HepG2 (cell line): ENCODE results near the gene SEC61B.

Experiments used
- CBX5 ChIP-seq: sonication (generic); formaldehyde crosslinking; IDR thresholded peaks from 2 replicates; pipeline ENCODE4 v1.4.0; 2020; ENCODE audit warnings: missing genetic modification reagents, borderline replicate concordance
- CTCF ChIP-seq: sonication (generic); formaldehyde crosslinking; IDR thresholded peaks from 2 replicates; pipeline ENCODE4 v1.5.0; 2020; ENCODE audit warnings: mild to moderate bottlenecking, missing genetic modification reagents, moderate library complexity
- DMAP1 ChIP-seq: IDR thresholded peaks from 2 replicates; pipeline ENCODE4 v1.6.1; 2016
- EZH2 ChIP-seq: conservative IDR thresholded peaks from 2 replicates; pipeline ENCODE4 v1.6.1; 2012; ENCODE audit warnings: mild to moderate bottlenecking, low read depth, low read length, moderate library complexity
- FOXM1 ChIP-seq: sonication (generic); formaldehyde crosslinking; IDR thresholded peaks from 2 replicates; pipeline ENCODE4 v1.5.0; 2020; ENCODE audit warnings: missing genetic modification reagents
- IKZF1 ChIP-seq: fragments of 450-650 bp; IDR thresholded peaks from 2 replicates; pipeline ENCODE4 v1.7.1; 2016
- JUND ChIP-seq: sonication (generic); formaldehyde crosslinking; IDR thresholded peaks from 2 replicates; pipeline ENCODE4 v1.8.0; 2022; ENCODE audit warnings: mild to moderate bottlenecking, missing genetic modification reagents
- KDM5B ChIP-seq: sonication (generic); formaldehyde crosslinking; IDR thresholded peaks from 2 replicates; pipeline ENCODE4 v1.4.0; 2020; ENCODE audit warnings: missing genetic modification reagents, mild to moderate bottlenecking, borderline replicate concordance
- NR1H2 ChIP-seq: sonication (generic); formaldehyde crosslinking; IDR thresholded peaks from 2 replicates; pipeline ENCODE4 v1.8.1; 2022; ENCODE audit warnings: low read depth, missing genetic modification reagents, borderline replicate concordance
- POLR2AphosphoS5 ChIP-seq: IDR thresholded peaks from 2 replicates; pipeline ENCODE4 v1.6.1; 2012; ENCODE audit warnings: low read depth, low read length
- SMC3 ChIP-seq: IDR thresholded peaks from 2 replicates; pipeline ENCODE4 v1.6.1; 2011; ENCODE audit warnings: low read length, improper control_type of control experiment
- TCF12 ChIP-seq, 2 experiments: fragments of 450-650 bp in 1 of 2; sonication (generic) in 1 of 2; formaldehyde crosslinking in 1 of 2; IDR thresholded peaks; 2 replicates each; pipeline versions ENCODE4 v1.6.1 to v1.8.0; 2017 to 2022; ENCODE audit warnings: antibody characterized with exemption in 1 of 2, mild to moderate bottlenecking in 1 of 2, missing genetic modification reagents in 1 of 2, moderate library complexity in 1 of 2
- ZNF263 ChIP-seq: sonication (generic); formaldehyde crosslinking; IDR thresholded peaks from 2 replicates; pipeline ENCODE4 v1.4.0; 2020; ENCODE audit warnings: missing genetic modification reagents

- no peak for TF ChIP-seq DMAP1 (CRISPR knock-in tag)
- TF ChIP-seq EZH2 = no peak
- no peak for TF ChIP-seq TCF12 (IDR thresholded peaks at IDR 0.05)
- no peak for TF ChIP-seq TCF12 (CRISPR knock-in tag; IDR thresholded peaks at IDR 0.05)
- TF ChIP-seq NR1H2 (CRISPR knock-in tag) = no peak
- TF ChIP-seq ZNF263 (CRISPR knock-in tag) = no peak
- TF ChIP-seq FOXM1 (CRISPR knock-in tag) = no peak
- no peak for TF ChIP-seq POLR2AphosphoS5
- TF ChIP-seq JUND (CRISPR knock-in tag) = no peak
- no peak for TF ChIP-seq CBX5 (CRISPR knock-in tag)
- no peak for TF ChIP-seq KDM5B (CRISPR knock-in tag)
- TF ChIP-seq SMC3 = no peak
- TF ChIP-seq CTCF (CRISPR knock-in tag) = no peak
- TF ChIP-seq IKZF1 = no peak
These were observed 16.2 kb downstream of the SEC61B start for GRCh38 chr9:99238331-99238730.
